ENCODE data around the gene EZH2.

Gene EZH2

GRCh38 chr7:148884049-148884298 lies at the start of gene EZH2:
Gene EZH2 (minus strand): TSS chr7:148884291. CDS start chr7:148847298, 36,993 bp downstream.
- DNase-seq, result no peak

- no peak for DNase-seq
These were observed 47.4 kb upstream of the EZH2 start for GRCh38 chr7:148931470-148931869.

GRCh38 chr7:148930335-148930734 lies 46.2 kb upstream of the EZH2 start:
- DNase-seq, result no peak

- no peak for DNase-seq
These were observed 45.1 kb upstream of the EZH2 start for GRCh38 chr7:148929176-148929575.

- no peak for DNase-seq
These were observed 43.3 kb upstream of the EZH2 start for GRCh38 chr7:148927123-148928045.

- no peak for DNase-seq
These were observed 41.7 kb upstream of the EZH2 start for GRCh38 chr7:148925836-148926235.

GRCh38 chr7:148924011-148924410 lies 39.9 kb upstream of the EZH2 start:
- no peak for DNase-seq

- DNase-seq, result no peak
These were observed 37.7 kb upstream of the EZH2 start for GRCh38 chr7:148921806-148922205.

GRCh38 chr7:148921189-148921588 lies 37.1 kb upstream of the EZH2 start:
- DNase-seq, result no peak

- no peak for DNase-seq
These were observed 35.8 kb upstream of the EZH2 start for GRCh38 chr7:148919859-148920258.

- DNase-seq, result no peak
These were observed 34.0 kb upstream of the EZH2 start for GRCh38 chr7:148918058-148918596.

GRCh38 chr7:148916186-148916585 lies 32.1 kb upstream of the EZH2 start:
- no peak for DNase-seq

- no peak for DNase-seq
These were observed 31.1 kb upstream of the EZH2 start for GRCh38 chr7:148915211-148915610.

- peak; percentile 64 for DNase-seq
These were observed 30.2 kb upstream of the EZH2 start for GRCh38 chr7:148914208-148914777.

GRCh38 chr7:148912758-148913541 lies 28.9 kb upstream of the EZH2 start:
- DNase-seq, result peak; percentile 59

- DNase-seq, result no peak
These were observed 28.1 kb upstream of the EZH2 start for GRCh38 chr7:148912151-148912550.

GRCh38 chr7:148911626-148912025 lies 27.5 kb upstream of the EZH2 start:
- no peak for DNase-seq

- no peak for DNase-seq
These were observed 25.5 kb upstream of the EZH2 start for GRCh38 chr7:148909568-148909967.

GRCh38 chr7:148906707-148907498 lies 22.8 kb upstream of the EZH2 start:
- no peak for DNase-seq

GRCh38 chr7:148905093-148905666 lies 21.1 kb upstream of the EZH2 start:
- no peak for DNase-seq

- DNase-seq, result no peak
These were observed 19.4 kb upstream of the EZH2 start for GRCh38 chr7:148903504-148903903.

GRCh38 chr7:148901178-148901577 lies 17.1 kb upstream of the EZH2 start:
- no peak for DNase-seq
